GM12878 (cell line): Measurements from ENCODE around the gene PJA1.

Experiments used
- BRCA1 ChIP-seq: IDR thresholded peaks from 2 replicates; pipeline ENCODE4 v1.6.1; 2011; ENCODE audit warnings: low read depth, low read length, improper control_type of control experiment
- EED ChIP-seq: sonication (generic); IDR thresholded peaks from 2 replicates; pipeline ENCODE4 v1.6.1; 2016; ENCODE audit warnings: antibody characterized with exemption, low read depth
- EZH2 ChIP-seq: IDR thresholded peaks from 2 replicates; pipeline ENCODE4 v1.6.1; 2012; ENCODE audit warnings: low read depth, mild to moderate bottlenecking, control low read depth, inconsistent platforms, low read length, borderline replicate concordance; ENCODE audit not compliant: control insufficient read depth
- HDAC6 ChIP-seq: fragments of 200-600 bp; sonication (generic); IDR thresholded peaks from one replicate; pipeline ENCODE4 v1.8.0; 2017; ENCODE audit warnings: antibody characterized with exemption; ENCODE audit not compliant: unreplicated experiment
- TF ChIP-seq, protein P1 (sequence below), 3 experiments: IDR thresholded peaks in 2 of 3; conservative IDR thresholded peaks in 1 of 3; 2 replicates each; pipeline ENCODE4 v1.5.1; 2011; ENCODE audit warnings: low read depth in 3 of 3, low read length in 3 of 3, mild to moderate bottlenecking in 3 of 3, control low read depth in 2 of 3, moderate library complexity in 2 of 3, inconsistent platforms in 1 of 3, mixed read lengths in 1 of 3; ENCODE audit not compliant: control insufficient read depth in 2 of 3, insufficient read depth in 1 of 3; ENCODE audit errors: extremely low read depth in 1 of 3

DNA sequence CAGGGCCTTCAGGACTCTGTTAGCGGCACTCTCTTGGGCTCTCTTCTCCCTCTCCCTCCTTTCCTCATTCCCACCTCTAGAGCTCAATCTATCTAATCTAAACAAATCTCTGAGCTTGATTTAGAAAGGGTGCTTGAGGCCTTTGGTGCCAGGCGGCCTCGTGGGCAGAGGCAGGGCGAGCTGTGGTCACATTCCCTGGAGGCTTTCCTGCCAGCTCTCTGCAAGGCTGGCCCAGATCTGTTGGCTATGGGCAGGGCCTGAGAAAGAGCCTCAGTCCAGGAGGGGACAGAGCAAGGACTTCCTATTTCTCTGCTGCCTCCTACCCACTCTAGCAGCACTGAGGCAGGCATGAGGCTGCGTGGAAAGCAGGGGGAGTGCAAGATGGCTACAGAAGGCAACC, 38.6 kb downstream of the PJA1 start:
- TF ChIP-seq, protein P1, sequence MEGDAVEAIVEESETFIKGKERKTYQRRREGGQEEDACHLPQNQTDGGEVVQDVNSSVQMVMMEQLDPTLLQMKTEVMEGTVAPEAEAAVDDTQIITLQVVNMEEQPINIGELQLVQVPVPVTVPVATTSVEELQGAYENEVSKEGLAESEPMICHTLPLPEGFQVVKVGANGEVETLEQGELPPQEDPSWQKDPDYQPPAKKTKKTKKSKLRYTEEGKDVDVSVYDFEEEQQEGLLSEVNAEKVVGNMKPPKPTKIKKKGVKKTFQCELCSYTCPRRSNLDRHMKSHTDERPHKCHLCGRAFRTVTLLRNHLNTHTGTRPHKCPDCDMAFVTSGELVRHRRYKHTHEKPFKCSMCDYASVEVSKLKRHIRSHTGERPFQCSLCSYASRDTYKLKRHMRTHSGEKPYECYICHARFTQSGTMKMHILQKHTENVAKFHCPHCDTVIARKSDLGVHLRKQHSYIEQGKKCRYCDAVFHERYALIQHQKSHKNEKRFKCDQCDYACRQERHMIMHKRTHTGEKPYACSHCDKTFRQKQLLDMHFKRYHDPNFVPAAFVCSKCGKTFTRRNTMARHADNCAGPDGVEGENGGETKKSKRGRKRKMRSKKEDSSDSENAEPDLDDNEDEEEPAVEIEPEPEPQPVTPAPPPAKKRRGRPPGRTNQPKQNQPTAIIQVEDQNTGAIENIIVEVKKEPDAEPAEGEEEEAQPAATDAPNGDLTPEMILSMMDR (IDR thresholded peaks at IDR 0.05 in 2 of 3, conservative IDR thresholded peaks at IDR 0.05 in 1 of 3; ENCODE audit: control insufficient read depth in 2 of 3, extremely low read depth in 1 of 3, insufficient read depth in 1 of 3, low read depth in 3 of 3, low read length in 3 of 3), result no peak
- no peak for TF ChIP-seq BRCA1
- no peak for TF ChIP-seq EZH2
- TF ChIP-seq HDAC6, result no peak
- TF ChIP-seq EED, result no peak
